CD4-positive, alpha-beta T cell treated with Interleukin-17A for 1 hour (primary cell): ENCODE results near the gene BRD3OS.
A peak's percentile ranks its signal among the peaks of the same experiment; 100 is the strongest.
"Not testable (repeated sequence)": the region's sequence is repeated elsewhere in the genome, so short reads cannot be mapped to it uniquely, and the experiment has no call there.

Experiments
- DNase-seq: peaks from one replicate; pipeline ENCODE4 v3.0.0-alpha.2; 2020

The BRD3OS gene

GRCh38 chr9:134024828-134025605, at the start of gene BRD3OS:
TSS of gene BRD3OS (plus strand) at chr9:134025481. CDS start at chr9:134026748, 1,267 bp downstream.
- peak; percentile 95 for DNase-seq

DNA sequence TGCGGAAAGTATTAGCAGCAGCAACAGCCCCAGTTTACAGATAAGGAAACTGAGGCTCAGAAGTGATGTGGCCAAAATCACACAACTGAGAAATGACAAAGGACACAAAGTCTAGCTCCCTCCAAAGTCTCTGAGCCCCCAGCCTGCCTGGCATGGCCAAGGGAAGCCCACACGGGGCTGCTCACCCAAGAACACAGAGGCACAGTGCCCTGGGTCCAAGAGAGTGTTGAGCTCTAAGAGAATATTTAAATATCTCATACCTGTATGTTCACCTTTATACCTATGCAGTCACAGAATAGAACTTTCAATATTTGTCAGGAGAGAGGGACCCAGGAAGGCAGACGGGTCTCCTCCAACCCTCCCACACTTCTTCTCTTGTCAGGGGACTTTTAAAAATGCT, 49.8 kb upstream of the BRD3OS start:
- DNase-seq = no peak

- no peak for DNase-seq
Measured at GRCh38 chr9:133976191-133976861, 49.0 kb upstream of the BRD3OS start.

GRCh38 chr9:133976887-133977286, 48.4 kb upstream of the BRD3OS start:
- no peak for DNase-seq

- DNase-seq = no peak
Measured at GRCh38 chr9:133977421-133978201, 47.7 kb upstream of the BRD3OS start.

DNA sequence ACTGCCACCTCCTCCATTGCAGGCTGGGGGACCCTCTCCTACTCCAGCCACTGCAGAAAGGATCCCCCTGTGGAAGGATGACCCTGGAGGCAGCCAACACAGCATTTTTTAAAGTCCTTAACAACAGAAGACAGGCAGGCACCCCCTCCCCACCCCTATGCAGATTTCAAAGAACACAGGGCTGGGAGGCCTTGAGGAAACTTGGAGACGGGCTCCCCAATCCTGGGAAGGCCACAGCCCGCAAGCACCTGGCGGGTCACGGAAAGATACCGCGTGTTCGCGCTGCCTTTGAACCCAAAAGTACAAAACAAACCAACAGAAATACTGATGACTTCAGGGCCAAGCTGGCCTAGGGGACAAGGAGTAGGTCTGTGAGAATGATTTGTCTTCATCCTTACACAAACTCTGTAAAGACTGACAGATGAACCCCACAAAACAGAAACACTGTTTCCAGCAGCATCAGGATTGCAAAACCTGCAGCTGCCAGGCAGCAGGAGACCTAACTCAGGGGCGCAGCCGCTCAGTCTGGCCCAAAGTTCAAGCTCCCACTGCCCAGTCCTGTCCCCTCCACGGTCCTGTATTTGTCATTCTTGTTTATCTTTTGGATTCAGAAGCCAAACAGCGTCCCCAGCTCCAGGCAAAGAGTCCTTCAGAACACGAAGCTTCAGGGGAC, 46.9 kb upstream of the BRD3OS start:
- DNase-seq = no peak

GRCh38 chr9:133978899-133979272, 46.4 kb upstream of the BRD3OS start:
- DNase-seq = no peak

GRCh38 chr9:133979273-133979920, 45.9 kb upstream of the BRD3OS start:
- DNase-seq = no peak

- no peak for DNase-seq
Measured at GRCh38 chr9:133979921-133980863, 45.1 kb upstream of the BRD3OS start.

- no peak for DNase-seq
Measured at GRCh38 chr9:133980864-133981588, 44.3 kb upstream of the BRD3OS start.

- DNase-seq = no peak
Measured at GRCh38 chr9:133981589-133981957, 43.7 kb upstream of the BRD3OS start.

DNA sequence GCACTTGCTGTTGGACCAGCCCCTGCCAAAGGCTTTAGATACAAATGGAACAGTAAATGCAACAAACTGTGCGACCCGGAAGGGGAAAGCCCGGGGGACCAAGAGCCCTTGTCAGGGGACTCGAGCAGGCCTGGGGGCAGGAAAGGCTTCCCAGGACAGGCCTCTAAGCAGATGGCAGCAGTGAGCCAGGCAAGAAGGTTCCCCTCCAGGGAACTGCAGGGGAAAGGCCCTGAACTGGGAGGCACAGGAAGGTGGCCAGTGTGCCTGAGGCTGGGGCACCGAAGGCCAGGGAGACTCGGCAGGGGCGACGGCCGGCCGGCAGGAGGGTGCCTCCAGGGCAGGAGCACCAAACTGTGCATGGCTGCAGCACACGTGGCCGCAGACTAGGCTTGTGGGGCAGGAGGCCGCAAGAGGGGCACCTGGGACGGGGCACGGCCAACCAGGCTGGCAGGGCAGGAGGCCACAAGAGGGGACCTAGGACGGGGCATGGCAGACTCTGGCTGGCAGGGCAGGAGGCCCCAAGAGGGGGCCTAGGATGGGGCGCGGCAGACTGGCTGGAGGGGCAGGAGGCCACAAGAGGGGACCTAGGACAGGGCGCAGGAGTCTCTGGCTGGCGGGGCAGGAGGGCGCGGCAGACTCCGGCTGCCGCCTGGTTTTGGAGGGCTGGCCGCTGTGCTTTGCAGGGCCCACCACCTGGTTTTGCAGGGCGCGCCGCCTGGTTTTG, 43.2 kb upstream of the BRD3OS start:
- DNase-seq = no peak

- no peak for DNase-seq
Measured at GRCh38 chr9:133982971-133983720, 42.1 kb upstream of the BRD3OS start.

- DNase-seq = no peak
Measured at GRCh38 chr9:133986061-133986460, 39.2 kb upstream of the BRD3OS start.

- no peak for DNase-seq
Measured at GRCh38 chr9:133986774-133987445, 38.4 kb upstream of the BRD3OS start.

DNA sequence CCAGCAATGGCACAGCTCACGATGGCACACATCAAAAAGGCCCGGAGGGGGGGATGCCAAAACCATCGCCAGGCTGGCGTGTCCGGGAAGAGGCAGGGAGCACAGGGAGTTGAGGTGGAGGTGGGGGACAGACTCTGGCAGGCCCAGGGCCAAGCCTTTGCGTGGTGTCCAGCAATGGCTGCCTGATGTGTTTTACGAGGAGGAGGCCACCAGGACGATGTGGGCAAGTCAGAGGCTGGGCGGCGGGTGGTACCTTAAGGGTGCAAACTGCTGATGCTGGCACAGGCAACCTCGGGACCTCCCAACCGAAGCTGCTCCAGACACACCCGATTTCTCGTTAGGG, 37.9 kb upstream of the BRD3OS start:
- no peak for DNase-seq

GRCh38 chr9:133987946-133988665, 37.2 kb upstream of the BRD3OS start:
- DNase-seq = no peak

DNA sequence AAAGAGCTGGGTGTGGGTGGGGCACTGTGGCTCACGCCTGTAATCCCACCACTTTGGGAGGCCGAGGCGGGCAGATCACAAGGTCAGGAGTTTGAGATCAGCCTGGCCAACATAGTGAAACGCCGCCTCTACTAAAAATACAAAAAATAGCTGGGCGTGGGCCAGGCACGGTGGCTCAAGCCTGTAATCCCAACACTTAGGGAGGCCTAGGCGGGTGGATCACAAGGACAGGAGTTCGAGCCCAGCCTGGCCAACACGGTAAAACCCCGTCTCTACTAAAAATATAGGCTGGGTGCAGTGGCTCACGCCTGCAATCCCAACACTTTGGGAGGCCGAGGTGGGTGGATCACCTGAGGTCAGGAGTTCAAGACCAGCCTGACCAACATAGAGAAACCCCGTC, 36.5 kb upstream of the BRD3OS start:
- not testable (repeated sequence) for DNase-seq
